ENCODE data around the gene ZNF774. TPM values are rescaled to one million over a fixed set of nuclear protein-coding genes. Genes with fewer than 3 reads are reported as not detected.

The ZNF774 gene
- total and polyA plus RNA-seq, 10 of the 15 experiments (the other 5 are each of a cell fraction or from before 2014, with no cell fraction given): 0.35 to 2.5 (median 1.7) TPM

GRCh38 chr15:90365414-90366055 lies 13.5 kb downstream of the ZNF774 start (continued):
- TF ChIP-seq ZNF687 (IDR thresholded peaks at IDR 0.05): no peak
- no peak for TF ChIP-seq PML (IDR thresholded peaks at IDR 0.05; ENCODE audit: low read length)

GRCh38 chr15:90367576-90367975 lies 15.5 kb downstream of the ZNF774 start:
- intact Hi-C loops (cut with micrococcal nuclease; ENCODE audit: unreplicated experiment) (no loop called here), in situ Hi-C loops (cut with MboI) (no loop called here)
- Histone ChIP-seq H3K79me2 (ENCODE audit: control insufficient read depth, insufficient read depth, low read length) (no peaks in the 10 kb centered on the region), H3K36me3 (ENCODE audit: control insufficient read depth in 2 of 2, insufficient read depth in 2 of 2, low read length in 1 of 2) (no peaks in the 10 kb centered on the region), H4K20me1 (ENCODE audit: control insufficient read depth, insufficient read depth) (no peaks in the 10 kb centered on the region), H2AFZ (ENCODE audit: control insufficient read depth, low read depth, low read length) (no peak overlapping the region), H3K27ac (ENCODE audit: control insufficient read depth, insufficient read depth) (no peak overlapping the region), H3K4me2 (ENCODE audit: control insufficient read depth, insufficient read depth) (no peak overlapping the region), H3K4me1 (ENCODE audit: control insufficient read depth, insufficient read depth, low read length) (no peaks in the 10 kb centered on the region), H3K4me3 (no peak overlapping the region), H3K27me3 (replicated peaks in 1 of 2; ENCODE audit: control insufficient read depth in 2 of 2, insufficient read depth in 2 of 2, low read length in 1 of 2) (no peaks in the 10 kb centered on the region), H3K9ac (ENCODE audit: control insufficient read depth, insufficient read depth, low read length) (no peak overlapping the region), H3K9me3 (replicated peaks; ENCODE audit: control insufficient read depth, insufficient read depth, low read length) (no peaks in the 10 kb centered on the region)
- CTCF ChIA-PET: interaction anchor here (1.0 to 3.4 kb wide), 4 partner anchors 14 to 564 kb away, joined by 3 to 9 read pairs (median 4); no protein-coding TSS in a partner anchor
- RAD21 ChIA-PET (ENCODE audit: unreplicated experiment): interaction anchor here (1.2 kb wide), 2 partner anchors 48 to 114 kb away, joined by 3 to 4 read pairs; no protein-coding TSS in a partner anchor
- DNase-seq (ENCODE audit: low read depth, low spot score): no peak
- SMC1A ChIA-PET (ENCODE audit: uncharacterized antibody, unreplicated experiment): interaction anchor here (0.8 to 1.5 kb wide), 6 partner anchors 11 to 112 kb away, joined by 3 to 5 read pairs (median 4); no protein-coding TSS in a partner anchor
- WGBS (ENCODE audit: insufficient coverage, insufficient replicate concordance, low lambda C conversion rate, missing lambda C conversion rate): 27% methylated on average over 3 of the region's 3 CpGs
- no peak for ATAC-seq
- BruUV-seq (replicated peaks): no TSS peak
- POLR2A ChIA-PET: no interaction called here
- no peak for FAIRE-seq
- TF ChIP-seq BCL3 (IDR thresholded peaks at IDR 0.05; ENCODE audit: borderline replicate concordance, insufficient read depth, low read depth, low read length, poor library complexity, severe bottlenecking) (no peak), HCFC1 (IDR thresholded peaks at IDR 0.05; ENCODE audit: low read length) (no peak), ZSCAN29 (IDR thresholded peaks at IDR 0.05) (no peak), MEF2A (IDR thresholded peaks at IDR 0.05; ENCODE audit: insufficient read depth, low read depth, low read length) (no peak), SREBF2 (IDR thresholded peaks at IDR 0.05; ENCODE audit: low read length) (no peak), LARP7 (IDR thresholded peaks at IDR 0.05) (no peak), SMC3 (IDR thresholded peaks at IDR 0.05; ENCODE audit: borderline replicate concordance, low read length) (no peak), USF2 (IDR thresholded peaks at IDR 0.05; ENCODE audit: borderline replicate concordance, low read depth, low read length) (no peak), SIN3A (IDR thresholded peaks at IDR 0.05; ENCODE audit: low read depth, low read length) (no peak), E2F4 (IDR thresholded peaks at IDR 0.05; ENCODE audit: low read depth, low read length) (no peak), FOS (IDR thresholded peaks at IDR 0.05; ENCODE audit: borderline replicate concordance, extremely low read depth, insufficient read length) (no peak), SMAD5 (IDR thresholded peaks at IDR 0.05; ENCODE audit: low read depth) (no peak)
